Thymus (tissue), 11 donors: ENCODE data around the gene DCAF10. TPM values are rescaled to one million over a fixed set of nuclear protein-coding genes. Genes with fewer than 3 reads are reported as not detected.
"Not testable (repeated sequence)": the region's sequence is repeated elsewhere in the genome, so short reads cannot be mapped to it uniquely, and the experiment has no call there.

ENCODE experiments used
- DNase-seq, 9 donors: peaks; one replicate each; pipeline ENCODE4 v3.0.0-alpha.2; 2013; ENCODE audit warnings: low spot score in 9 of 9, low read depth in 6 of 9, missing footprints in 1 of 9
- H3K27ac ChIP-seq, 2 donors: one replicate each; pipeline ENCODE4 v1.5.1; 2013; ENCODE audit warnings: control low read depth in 1 of 2, low read depth in 1 of 2, low read length in 1 of 2, mild to moderate bottlenecking in 1 of 2, moderate library complexity in 1 of 2
- H3K27me3 ChIP-seq, 2 donors: one replicate each; pipeline ENCODE4 v1.5.1; 2013; ENCODE audit warnings: low read length in 1 of 2; ENCODE audit not compliant: control insufficient read depth in 2 of 2, insufficient read depth in 1 of 2
- H3K36me3 ChIP-seq, 2 donors: one replicate each; pipeline ENCODE4 v1.5.1; 2013; ENCODE audit warnings: low read length in 1 of 2, mild to moderate bottlenecking in 1 of 2, moderate library complexity in 1 of 2; ENCODE audit not compliant: control insufficient read depth in 2 of 2, insufficient read depth in 2 of 2
- H3K4me1 ChIP-seq, 2 donors: one replicate each; pipeline ENCODE4 v1.5.1; 2013; ENCODE audit warnings: low read length in 2 of 2; ENCODE audit not compliant: control insufficient read depth in 2 of 2, insufficient read depth in 2 of 2
- H3K4me3 ChIP-seq, 2 donors: one replicate each; pipeline ENCODE4 v1.5.1; 2013; ENCODE audit warnings: low read length in 2 of 2, control low read depth in 1 of 2, mild to moderate bottlenecking in 1 of 2
- H3K9me3 ChIP-seq, 2 donors: one replicate each; pipeline ENCODE4 v1.5.1; 2013; ENCODE audit warnings: low read length in 1 of 2, mild to moderate bottlenecking in 1 of 2; ENCODE audit not compliant: control insufficient read depth in 2 of 2, insufficient read depth in 1 of 2
- WGBS: extraction: QIAGEN DNeasy Blood & Tissue Kit; methylation state at CpG from one replicate; pipeline ENCODE4 v1.1.7; 2013; 5-methylcytosine and 5-hydroxymethylcytosine counted together
- polyA plus RNA-seq: library from polyadenylated mRNA; stranded (reverse); fragments of 200-250 nt; gene quantifications from one replicate; pipeline ENCODE4 v1.2.3, GENCODE V29; 2013
- total RNA-seq: library from RNA; stranded (reverse); fragments of 120-200 nt; gene quantifications from one replicate; pipeline ENCODE4 v1.2.4, GENCODE V29; 2013
- donor health status: healthy.

DCAF10 gene
- total and polyA plus RNA-seq, 2 donors, result 7.6 to 7.7 TPM

DNA sequence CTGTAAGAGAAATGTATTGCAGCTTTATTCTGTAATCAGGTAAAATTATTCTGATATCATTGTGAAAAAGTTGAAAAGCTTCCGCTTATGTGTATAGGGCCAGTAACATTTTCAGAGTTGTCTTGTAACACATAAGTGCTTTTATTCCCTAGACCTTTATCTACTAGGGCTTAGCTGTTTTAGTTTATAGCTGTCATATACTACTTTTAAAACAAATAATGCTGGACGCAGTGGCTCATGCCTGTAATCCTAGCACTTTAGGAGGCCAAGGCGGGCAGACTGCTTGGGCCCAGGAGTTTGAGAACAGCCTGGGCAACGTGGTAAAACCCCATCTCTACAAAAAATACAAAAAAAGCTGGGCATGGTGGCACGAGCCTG lies 70.2 kb downstream of the DCAF10 start:
- no peaks in the 10 kb centered on the region for H3K36me3 ChIP-seq
- 86% methylated on average over 5 of the region's 5 CpGs for WGBS
- H3K9me3 ChIP-seq, result no peaks in the 10 kb centered on the region
- no peak overlapping the region for H3K4me3 ChIP-seq
- H3K4me1 ChIP-seq, result no peaks in the 10 kb centered on the region
- no peak for DNase-seq
- no peak overlapping the region for H3K27ac ChIP-seq
- H3K27me3 ChIP-seq, result no peaks in the 10 kb centered on the region

DNA sequence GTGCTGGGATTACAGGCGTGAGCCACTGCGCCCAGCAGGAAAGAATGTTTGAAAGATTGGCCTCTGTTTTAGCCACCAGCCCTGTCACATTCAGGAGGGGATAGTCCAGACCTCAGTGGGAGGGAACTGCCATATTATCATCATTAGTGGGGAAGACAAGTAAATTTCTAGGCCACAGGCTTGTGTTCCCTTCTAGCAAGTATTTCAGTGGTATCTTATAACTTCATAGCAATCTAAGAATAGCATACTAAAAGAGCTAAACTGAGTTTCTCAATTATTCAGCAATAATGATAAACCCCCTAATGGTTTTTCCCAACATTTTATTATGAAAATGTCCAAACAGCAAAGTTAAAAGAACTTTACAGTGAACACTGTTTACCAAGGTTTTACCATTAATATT lies 73.4 kb downstream of the DCAF10 start:
- Histone ChIP-seq H3K4me1 (no peaks in the 10 kb centered on the region), H3K36me3 (peaks cover 4 to 8% of the 10 kb centered on the region in 2 donors), H3K27ac (no peak overlapping the region), H3K9me3 (peaks cover 0 to 5% of the 10 kb centered on the region in 2 donors), H3K4me3 (no peak overlapping the region), H3K27me3 (no peaks in the 10 kb centered on the region)
- WGBS, result 97% methylated on average over 2 of the region's 2 CpGs
- no peak for DNase-seq

DNA sequence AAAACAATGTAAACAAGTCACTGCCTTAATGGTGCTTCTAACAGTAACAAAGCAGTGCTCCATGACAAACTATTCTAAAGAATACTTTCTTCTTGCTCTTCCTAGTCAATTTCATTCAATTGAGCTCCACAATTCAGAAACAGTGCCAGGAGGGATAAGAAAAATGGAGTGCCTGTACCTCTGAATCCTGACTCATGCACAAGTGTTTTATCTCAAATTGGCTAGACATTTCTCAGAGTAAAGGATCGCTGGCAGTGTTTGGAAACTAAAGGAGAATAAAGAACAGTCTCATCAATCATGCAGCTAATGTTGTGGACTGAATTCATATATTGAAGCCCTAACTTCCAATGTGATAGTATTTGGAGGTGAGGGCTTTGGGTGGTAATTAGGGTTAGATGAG lies 75.8 kb downstream of the DCAF10 start:
- DNase-seq, result no peak
- Histone ChIP-seq H3K27ac (no peak overlapping the region), H3K4me3 (no peak overlapping the region), H3K36me3 (peaks cover 8 to 15% of the 10 kb centered on the region in 2 donors), H3K4me1 (no peaks in the 10 kb centered on the region), H3K9me3 (peaks cover 0 to 5% of the 10 kb centered on the region in 2 donors), H3K27me3 (no peaks in the 10 kb centered on the region)
- 99% methylated on average over 1 of the region's 1 CpG for WGBS

DNA sequence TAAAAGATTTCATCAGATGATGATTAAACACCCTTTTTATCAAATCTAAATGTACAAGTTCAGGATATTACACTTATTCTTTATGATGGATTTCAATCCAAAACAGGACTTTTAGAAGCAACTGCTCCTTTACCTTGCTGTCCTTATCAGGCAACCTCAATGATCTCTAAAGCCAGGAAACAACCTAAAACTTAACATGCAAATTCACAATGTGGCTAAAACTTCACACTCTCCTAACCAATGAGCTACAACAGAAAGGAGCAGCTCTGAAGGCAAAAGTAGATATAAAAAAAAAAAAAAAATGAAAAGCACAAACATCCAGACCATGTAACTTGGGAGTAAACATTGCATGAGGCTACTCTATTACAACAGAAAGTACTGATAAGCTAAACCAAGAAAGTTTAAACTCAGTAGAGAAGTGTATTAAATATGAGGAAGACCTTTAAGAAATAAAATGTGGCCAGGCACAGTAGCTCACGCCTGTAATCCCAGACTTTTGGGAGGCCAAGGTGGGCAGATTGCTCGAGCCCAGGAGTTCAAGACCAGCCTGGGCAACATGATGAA lies 80.4 kb downstream of the DCAF10 start:
- Histone ChIP-seq H3K27me3 (no peaks in the 10 kb centered on the region), H3K36me3 (peaks cover 14 to 18% of the 10 kb centered on the region in 2 donors), H3K27ac (no peak overlapping the region), H3K4me1 (no peaks in the 10 kb centered on the region), H3K4me3 (no peak overlapping the region), H3K9me3 (peaks cover 0 to 5% of the 10 kb centered on the region in 2 donors)
- 96% methylated on average over 2 of the region's 2 CpGs for WGBS
- no peak for DNase-seq

DNA sequence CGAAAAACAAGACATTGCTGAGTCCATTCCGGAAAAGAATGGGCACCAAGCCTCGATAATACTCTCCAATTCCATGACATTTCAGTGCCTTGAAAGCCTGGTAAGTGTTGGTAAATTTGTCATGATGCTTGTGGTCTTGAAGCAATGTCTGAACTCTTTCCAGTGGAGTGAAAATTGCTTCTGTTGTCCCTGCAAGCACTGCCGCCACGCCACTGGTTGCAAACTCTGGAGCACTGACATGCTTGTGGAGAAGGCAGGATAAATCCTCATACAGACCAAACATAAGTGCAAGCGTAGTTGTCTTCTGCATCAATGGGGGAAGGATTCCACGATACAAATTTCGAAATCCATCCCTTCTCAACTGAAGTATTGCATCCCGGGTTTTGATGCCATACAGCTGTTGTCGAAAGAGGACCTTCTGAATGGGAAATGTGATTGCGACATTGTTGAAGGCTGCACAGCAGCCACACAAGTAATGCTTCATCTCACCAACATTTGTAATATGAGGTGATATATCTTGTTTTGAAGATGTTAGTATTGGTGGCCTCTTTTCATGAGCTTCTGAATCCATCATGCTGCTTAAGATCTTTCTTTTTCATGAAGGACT lies 87.5 kb downstream of the DCAF10 start:
- WGBS, result 94% methylated on average over 11 of the region's 11 CpGs
- not testable (repeated sequence) for H3K27ac ChIP-seq, H3K9me3 ChIP-seq, H3K27me3 ChIP-seq, H3K4me3 ChIP-seq, H3K4me1 ChIP-seq, DNase-seq
- peaks cover 16 to 18% of the 10 kb centered on the region in 2 donors for H3K36me3 ChIP-seq

DNA sequence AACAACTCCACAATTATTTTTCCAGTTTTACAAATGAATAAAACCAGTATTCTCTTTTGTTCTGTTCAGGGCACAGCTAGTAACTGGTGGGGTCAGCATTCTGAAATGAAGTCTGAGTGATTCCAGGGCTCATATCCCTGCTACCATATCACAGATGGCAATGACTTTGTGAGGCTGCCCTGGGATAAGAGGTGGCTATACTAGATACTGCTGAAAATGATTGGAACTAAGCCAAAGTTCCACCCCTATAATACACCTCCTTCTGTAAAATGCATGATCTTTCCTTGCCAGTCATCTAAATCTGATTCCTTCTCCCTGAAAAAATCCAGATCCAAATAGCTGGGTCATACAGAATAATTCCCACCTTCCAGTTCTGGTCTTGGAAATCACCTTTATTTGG lies 88.9 kb downstream of the DCAF10 start:
- Histone ChIP-seq H3K4me3 (no peak overlapping the region), H3K9me3 (no peaks in the 10 kb centered on the region), H3K27ac (no peak overlapping the region), H3K36me3 (peaks cover 23 to 30% of the 10 kb centered on the region in 2 donors), H3K27me3 (no peaks in the 10 kb centered on the region), H3K4me1 (no peaks in the 10 kb centered on the region)
- DNase-seq, result no peak

DNA sequence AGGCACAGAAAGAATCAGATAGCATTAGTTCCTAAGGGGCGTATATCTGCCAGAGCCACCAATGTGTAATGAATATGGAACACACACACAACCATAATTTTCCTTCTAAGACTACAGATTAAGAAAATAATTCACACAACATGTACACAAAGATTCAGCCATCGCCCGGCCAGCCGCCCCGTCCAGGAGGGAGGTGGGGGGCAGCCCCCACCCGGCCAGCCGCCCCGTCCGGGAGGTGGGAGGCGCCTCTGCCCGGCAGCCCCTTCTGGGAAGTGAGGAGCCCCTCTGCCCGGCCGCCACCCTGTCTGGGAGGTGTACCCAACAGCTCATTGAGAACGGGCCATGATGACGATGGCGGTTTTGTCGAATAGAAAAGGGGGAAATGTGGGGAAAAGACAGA lies 90.4 kb downstream of the DCAF10 start:
- WGBS, result 99% methylated on average over 15 of the region's 17 CpGs
- peaks cover 24 to 36% of the 10 kb centered on the region in 2 donors for H3K36me3 ChIP-seq
- H3K4me3 ChIP-seq, H3K27me3 ChIP-seq, DNase-seq, H3K4me1 ChIP-seq, H3K27ac ChIP-seq, H3K9me3 ChIP-seq: not testable (repeated sequence)

DNA sequence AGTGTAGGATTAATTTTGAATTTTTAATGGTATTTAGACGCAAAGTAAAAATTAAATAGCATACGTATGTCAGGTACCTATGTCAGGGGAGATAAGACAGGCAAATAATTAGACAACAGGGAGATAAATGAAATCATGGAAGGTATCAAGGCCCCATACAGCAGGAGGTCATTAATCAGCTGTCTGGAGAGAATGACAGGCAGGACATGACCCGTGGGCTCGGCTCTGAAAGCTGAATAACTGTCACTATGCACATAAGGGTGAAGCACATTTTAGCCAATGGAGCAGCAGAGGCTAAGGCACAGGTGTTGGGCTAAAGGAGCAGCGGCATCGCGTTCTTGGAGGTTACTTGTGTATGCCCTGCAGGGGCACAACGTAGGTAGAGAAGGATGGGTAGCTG lies 91.5 kb downstream of the DCAF10 start:
- Histone ChIP-seq H3K9me3 (no peaks in the 10 kb centered on the region), H3K4me1 (no peaks in the 10 kb centered on the region), H3K27me3 (no peaks in the 10 kb centered on the region), H3K27ac (no peak overlapping the region), H3K4me3 (no peak overlapping the region), H3K36me3 (peaks cover 27 to 43% of the 10 kb centered on the region in 2 donors)
- whole genome bisulfite sequencing, result 96% methylated on average over 8 of the region's 8 CpGs
- no peak for DNase-seq

DNA sequence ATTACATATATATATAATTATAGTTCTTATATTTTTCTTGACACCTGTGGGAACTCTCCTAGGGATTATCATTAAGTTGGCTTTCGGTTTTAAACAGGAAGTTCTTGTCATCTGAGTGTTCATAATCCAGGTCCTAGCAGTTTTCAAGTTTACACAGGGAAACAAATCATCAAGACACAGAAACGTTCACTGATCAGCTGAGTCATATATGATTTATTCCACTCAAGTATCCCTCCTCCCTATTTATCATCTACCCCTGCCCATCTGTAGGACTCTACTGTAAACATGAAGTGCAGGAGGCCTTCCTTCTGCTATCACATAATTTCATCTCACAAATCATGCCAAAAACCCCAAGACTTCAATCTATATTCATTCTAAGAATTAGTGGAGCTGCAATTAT lies 97.1 kb downstream of the DCAF10 start:
- Histone ChIP-seq H3K4me3 (no peak overlapping the region), H3K4me1 (peaks cover under 1% of the 10 kb centered on the region in 2 donors), H3K9me3 (no peaks in the 10 kb centered on the region), H3K36me3 (peaks cover 26 to 51% of the 10 kb centered on the region in 2 donors), H3K27ac (no peak overlapping the region), H3K27me3 (no peaks in the 10 kb centered on the region)
- 82% methylated on average over 2 of the region's 2 CpGs for WGBS
- no peak for DNase-seq
